ENCODE results near the gene EXOC4.

The EXOC4 gene

GRCh38 chr7:133650069-133650468 is 397.2 kb downstream of the EXOC4 start:
- DNase-seq (ENCODE audit: insufficient read length, low spot score) (no peak), FAIRE-seq (no peak)

GRCh38 chr7:133650487-133651300 is 397.8 kb downstream of the EXOC4 start:
- DNase-seq (ENCODE audit: insufficient read length, low spot score) (no peak), FAIRE-seq (no peak)

GRCh38 chr7:133652547-133652946 is 399.7 kb downstream of the EXOC4 start:
- DNase-seq (ENCODE audit: insufficient read length, low spot score): no peak
- FAIRE-seq: no peak

- DNase-seq (ENCODE audit: insufficient read length, low spot score): no peak
- FAIRE-seq: no peak
These were observed 401.7 kb downstream of the EXOC4 start for GRCh38 chr7:133654547-133654946.

- DNase-seq (ENCODE audit: insufficient read length, low spot score): no peak
- no peak for FAIRE-seq
These were observed 409.4 kb downstream of the EXOC4 start for GRCh38 chr7:133662276-133662675.

- DNase-seq (ENCODE audit: insufficient read length, low spot score) (no peak), FAIRE-seq (no peak)
These were observed 410.0 kb downstream of the EXOC4 start for GRCh38 chr7:133662830-133663229.

- FAIRE-seq (no peak), DNase-seq (ENCODE audit: insufficient read length, low spot score) (no peak)
These were observed 411.6 kb downstream of the EXOC4 start for GRCh38 chr7:133664528-133664927.

- FAIRE-seq (no peak), DNase-seq (ENCODE audit: insufficient read length, low spot score) (no peak)
These were observed 415.6 kb downstream of the EXOC4 start for GRCh38 chr7:133668296-133669060.

GRCh38 chr7:133669061-133669455 is 416.2 kb downstream of the EXOC4 start:
- FAIRE-seq (no peak), DNase-seq (ENCODE audit: insufficient read length, low spot score) (no peak)

GRCh38 chr7:133670250-133670649 is 417.4 kb downstream of the EXOC4 start:
- FAIRE-seq: no peak
- DNase-seq (ENCODE audit: insufficient read length, low spot score): no peak

- DNase-seq (ENCODE audit: insufficient read length, low spot score) (no peak), FAIRE-seq (no peak)
These were observed 420.0 kb downstream of the EXOC4 start for GRCh38 chr7:133672866-133673265.

GRCh38 chr7:133674079-133674763 is 421.3 kb downstream of the EXOC4 start:
- FAIRE-seq (no peak), DNase-seq (ENCODE audit: insufficient read length, low spot score) (no peak)

GRCh38 chr7:133675510-133676218 is 422.8 kb downstream of the EXOC4 start:
- no peak for DNase-seq (ENCODE audit: insufficient read length, low spot score)
- FAIRE-seq: no peak

- DNase-seq (ENCODE audit: insufficient read length, low spot score): no peak
- no peak for FAIRE-seq
These were observed 424.0 kb downstream of the EXOC4 start for GRCh38 chr7:133676805-133677370.

- FAIRE-seq: no peak
- no peak for DNase-seq (ENCODE audit: insufficient read length, low spot score)
These were observed 425.4 kb downstream of the EXOC4 start for GRCh38 chr7:133678137-133678814.

GRCh38 chr7:133679977-133680376 is 427.1 kb downstream of the EXOC4 start:
- DNase-seq (ENCODE audit: insufficient read length, low spot score) (no peak), FAIRE-seq (no peak)

GRCh38 chr7:133681529-133681928 is 428.7 kb downstream of the EXOC4 start:
- DNase-seq (ENCODE audit: insufficient read length, low spot score) (no peak), FAIRE-seq (no peak)

- DNase-seq (ENCODE audit: insufficient read length, low spot score): no peak
- FAIRE-seq: no peak
These were observed 429.7 kb downstream of the EXOC4 start for GRCh38 chr7:133682364-133683181.

- DNase-seq (ENCODE audit: insufficient read length, low spot score) (no peak), FAIRE-seq (no peak)
These were observed 430.2 kb downstream of the EXOC4 start for GRCh38 chr7:133683182-133683454.
